K562 (cell line): ENCODE measurements around the gene ILDR1. TPM values are rescaled to one million over a fixed set of nuclear protein-coding genes. Genes with fewer than 3 reads are reported as not detected.

ENCODE experiments used
- ATAC-seq: fragments of 200-7000 bp; cut with Tn5 transposase; 3 replicates; pipeline ENCODE4 v1.9.1; 2020; ENCODE audit warnings: moderate library complexity
- BruUV-seq: library from RNA; stranded (reverse); fragments of 400-500 nt; replicated peaks from 2 replicates; lab custom pipeline; 2021; lab: Mats Ljungman, UMichigan
- CTCF ChIA-PET: fragments of 300-600 bp; formaldehyde crosslinking; extraction: SDS; loops from one replicate; lab custom pipeline; 2021; ENCODE audit warnings: low intra/inter-chr PET ratio; lab: Yijun Ruan, JAX
- POLR2A ChIA-PET: fragments of 300-600, 350-650 bp; sonication (Branson Sonifier 250); formaldehyde crosslinking; extraction: SDS; loops from one replicate; lab custom pipeline; 2021; ENCODE audit warnings: antibody characterized with exemption, inconsistent platforms; lab: Yijun Ruan, JAX
- DNase-seq, 4 experiments: peaks; one replicate each; pipeline versions ENCODE4 v3.0.0 to v3.0.0-alpha.2; 2011 to 2018; ENCODE audit warnings: low spot score in 3 of 4, mixed read lengths in 3 of 4; ENCODE audit errors: extremely low read depth in 1 of 4
- FAIRE-seq: peaks from 2 replicates; lab custom pipeline; 2011; peaks lifted over from hg19 to GRCh38; lab: Jason Lieb, UNC
- H2AFZ ChIP-seq: 2 replicates; pipeline ENCODE4 v1.6.0; 2011; ENCODE audit warnings: low read depth, low read length, control low read depth, inconsistent platforms
- H3K27ac ChIP-seq: fragments of 200-600 bp; 3 replicates; pipeline ENCODE4 v1.8.0; 2011; ENCODE audit warnings: low read depth, mild to moderate bottlenecking, control low read depth, inconsistent platforms, low read length, moderate library complexity, mixed read lengths; ENCODE audit errors: extremely low read depth
- H3K27me3 ChIP-seq, 2 experiments: fragments of 300-600 bp in 1 of 2; 2 replicates in 1 of 2; 3 replicates in 1 of 2; pipeline versions ENCODE4 v1.6.0 to v1.8.0; 2011; ENCODE audit warnings: inconsistent platforms in 2 of 2, low read length in 2 of 2, mild to moderate bottlenecking in 1 of 2, mixed read lengths in 1 of 2, moderate library complexity in 1 of 2; ENCODE audit not compliant: control insufficient read depth in 2 of 2, insufficient read depth in 2 of 2
- H3K36me3 ChIP-seq: fragments of 300-600 bp; 3 replicates; pipeline ENCODE4 v1.8.0; 2011; ENCODE audit warnings: mild to moderate bottlenecking, low read length, inconsistent platforms; ENCODE audit not compliant: control insufficient read depth, insufficient read depth
- H3K4me1 ChIP-seq, 2 experiments: fragments of 200-600 bp in 1 of 2; replicated peaks in 1 of 2; 2 replicates in 1 of 2; 3 replicates in 1 of 2; pipeline versions ENCODE4 v1.5.1 to v1.8.0; 2011; ENCODE audit warnings: inconsistent platforms in 2 of 2, low read length in 2 of 2, mild to moderate bottlenecking in 1 of 2, mixed read lengths in 1 of 2, moderate library complexity in 1 of 2; ENCODE audit not compliant: control insufficient read depth in 2 of 2, insufficient read depth in 2 of 2
- H3K4me2 ChIP-seq: 2 replicates; pipeline ENCODE4 v1.6.1; 2011; ENCODE audit warnings: low read length, control low read depth, inconsistent platforms, mixed read lengths; ENCODE audit not compliant: insufficient read depth
- H3K4me3 ChIP-seq: fragments of 200-600 bp; sonication (generic), shearing (Covaris generic); 2 replicates; pipeline ENCODE4 v1.5.1; 2016; ENCODE audit warnings: control low read depth, inconsistent platforms
- H3K79me2 ChIP-seq: fragments of 200-600 bp; 3 replicates; pipeline ENCODE4 v1.8.0; 2011; ENCODE audit warnings: low read length, inconsistent platforms; ENCODE audit not compliant: control insufficient read depth, insufficient read depth
- H3K9ac ChIP-seq, 2 experiments: 2 replicates each; pipeline versions ENCODE4 v1.6.0 to v1.6.1; 2011; ENCODE audit warnings: low read depth in 2 of 2, low read length in 2 of 2, control low read depth in 1 of 2, inconsistent platforms in 1 of 2, mild to moderate bottlenecking in 1 of 2, mixed read lengths in 1 of 2; ENCODE audit not compliant: insufficient read depth in 1 of 2
- H3K9me1 ChIP-seq: one replicate; pipeline ENCODE4 v1.6.0; 2011; ENCODE audit warnings: inconsistent platforms, mild to moderate bottlenecking, low read length, moderate library complexity; ENCODE audit not compliant: control insufficient read depth, insufficient read depth
- H3K9me3 ChIP-seq: replicated peaks from 2 replicates; pipeline ENCODE4 v1.5.1; 2011; ENCODE audit warnings: low read depth, low read length, inconsistent platforms; ENCODE audit not compliant: control insufficient read depth, insufficient read depth
- H4K20me1 ChIP-seq: replicated peaks from 2 replicates; pipeline ENCODE4 v1.6.1; 2011; ENCODE audit warnings: low read length, inconsistent platforms, mixed read lengths; ENCODE audit not compliant: control insufficient read depth, insufficient read depth
- CBFA2T3 ChIP-seq: fragments of 450-650 bp; IDR thresholded peaks from 2 replicates; pipeline ENCODE4 v1.6.1; 2017
- ETV5 ChIP-seq: sonication (generic); formaldehyde crosslinking; IDR thresholded peaks from 2 replicates; pipeline ENCODE4 v1.4.0; 2020; ENCODE audit warnings: low read depth, mild to moderate bottlenecking, missing genetic modification reagents
- MCM2 ChIP-seq: fragments of 450-650 bp; IDR thresholded peaks from 2 replicates; pipeline ENCODE4 v1.6.1; 2017; ENCODE audit warnings: low read depth, mild to moderate bottlenecking
- SAFB ChIP-seq: fragments of 200-400 bp; formaldehyde crosslinking; IDR thresholded peaks from 2 replicates; pipeline ENCODE4 v1.6.1; 2017; ENCODE audit warnings: low read depth, low read length, borderline replicate concordance
- SMAD4 ChIP-seq: fragments of 250-450 bp; sonication (Bioruptor Pico); conservative IDR thresholded peaks from 2 replicates; pipeline ENCODE4 v1.8.0; 2021; ENCODE audit warnings: inconsistent platforms, mild to moderate bottlenecking, moderate library complexity
- STAG1 ChIP-seq: sonication (generic); formaldehyde crosslinking; IDR thresholded peaks from 2 replicates; pipeline ENCODE4 v1.5.0; 2020; ENCODE audit warnings: missing genetic modification reagents, borderline replicate concordance
- STAT5B ChIP-seq: fragments of 250-450 bp; sonication (Bioruptor Pico); IDR thresholded peaks from 2 replicates; pipeline ENCODE4 v1.8.0; 2021; ENCODE audit warnings: mild to moderate bottlenecking, inconsistent platforms
- ZBED1 ChIP-seq: IDR thresholded peaks from 2 replicates; pipeline ENCODE4 v1.6.1; 2014
- ZNF232 ChIP-seq: sonication (generic); formaldehyde crosslinking; IDR thresholded peaks from 2 replicates; pipeline ENCODE4 v1.8.0; 2022; ENCODE audit warnings: mild to moderate bottlenecking, missing genetic modification reagents
- ZNF436 ChIP-seq: fragments of 250-450, 450-650 bp; sonication (Bioruptor Pico); formaldehyde crosslinking; IDR thresholded peaks from 2 replicates; pipeline ENCODE4 v1.7.0; 2020; ENCODE audit warnings: mild to moderate bottlenecking
- WGBS: fragments of 100-300 bp; shearing (Covaris generic); methylation state at CpG from one replicate; pipeline ENCODE4 v1.1.6; 2016; ENCODE audit warnings: low coverage, mixed read lengths; ENCODE audit not compliant: insufficient coverage; ENCODE audit errors: missing lambda C conversion rate; 5-methylcytosine and 5-hydroxymethylcytosine counted together
- in situ Hi-C: fragments of 300-500 bp; cut with MboI; formaldehyde crosslinking; loops from 4 replicates; pipeline ENCODE4 v1.15.0; 2018; ENCODE audit warnings: inconsistent platforms, mixed read lengths
- intact Hi-C: fragments of 100-400 bp; cut with micrococcal nuclease; formaldehyde crosslinking; loops from 2 replicates; pipeline ENCODE4 v1.14.2; 2022
- polyA plus RNA-seq, 8 experiments: library from polyadenylated mRNA; depleted of rRNA in 4 of 8; stranded (reverse) in 5 of 8; unstranded in 3 of 8; fragments of >200 nt; fragmentation: Nextera tagmentation in 2 of 8; fragmentation: Illumina TruSeq in 1 of 8; extraction: Ambion mirVana in 2 of 8; extraction: Trizol in 1 of 8; gene quantifications; 2 replicates each; pipeline versions ENCODE4 v1.2.1 to v1.2.3, GENCODE V29; 2011 to 2014; ENCODE audit warnings: inconsistent platforms in 1 of 8, missing spikeins in 1 of 8
- total RNA-seq, 7 experiments: library from RNA; depleted of rRNA in 6 of 7; stranded (reverse); fragments of >200 nt in 6 of 7; fragmentation: Illumina TruSeq in 2 of 7; extraction: Trizol in 2 of 7; gene quantifications; 2 replicates each; pipeline versions ENCODE4 v1.2.1 to v1.2.3, GENCODE V29; 2011 to 2021; ENCODE audit warnings: low replicate concordance in 1 of 7
- TF ChIP-seq, protein P1 (sequence below): IDR thresholded peaks from 2 replicates; pipeline ENCODE4 v1.6.1; 2011; ENCODE audit not compliant: insufficient read length; ENCODE audit errors: extremely low read depth

The ILDR1 gene
- total and polyA plus RNA-seq, 9 of the 15 experiments (the other 6 are each of a cell fraction or from before 2014, with no cell fraction given): 0.04 TPM; not detected in 8

DNA sequence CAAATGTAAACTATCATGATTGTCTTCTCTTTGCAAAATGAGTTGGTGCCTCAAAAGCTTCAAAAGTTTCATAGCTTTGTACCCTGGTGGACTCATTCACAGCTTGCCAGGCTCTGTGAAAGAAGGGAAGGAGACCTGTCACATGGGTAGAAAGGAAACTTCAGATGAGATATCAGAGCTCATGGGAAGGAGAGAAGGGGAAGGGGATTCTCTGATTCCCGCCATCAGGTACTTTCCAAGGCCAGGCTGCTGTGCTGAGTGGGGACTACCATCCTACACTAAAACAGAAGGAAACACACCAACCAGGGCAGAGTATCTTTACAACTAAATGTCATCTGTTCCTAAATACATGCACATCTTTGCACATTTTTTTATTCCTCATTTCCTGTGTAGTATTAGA lies 9.2 kb downstream of the ILDR1 start:
- no peak for FAIRE-seq
- no peak for ATAC-seq
- H3K4me3 ChIP-seq: no peak overlapping the region
- in situ Hi-C loops: no loop called here
- H3K9me1 ChIP-seq: no peaks in the 10 kb centered on the region
- POLR2A ChIA-PET: no interaction called here
- no peak overlapping the region for H3K9ac ChIP-seq
- no peak overlapping the region for H3K27ac ChIP-seq
- WGBS: no CpG with 5 or more reads among the region's 1 CpG
- no peaks in the 10 kb centered on the region for H4K20me1 ChIP-seq
- H3K27me3 ChIP-seq: peaks cover 0 to 4% of the 10 kb centered on the region in 2 experiments; a peak in 2 of 5 replicates
- no peaks in the 10 kb centered on the region for H3K36me3 ChIP-seq
- CTCF ChIA-PET: no interaction called here
- DNase-seq: no peak
- H3K4me2 ChIP-seq: no peak overlapping the region
- no peaks in the 10 kb centered on the region for H3K9me3 ChIP-seq
- no TSS peak for BruUV-seq
- TF ChIP-seq ZNF436 (CRISPR knock-in tag) (no peak), STAG1 (CRISPR knock-in tag) (no peak), ETV5 (no peak), ZNF232 (CRISPR knock-in tag) (no peak), SAFB (no peak), STAT5B (no peak), SMAD4 (no peak), CBFA2T3 (no peak), MCM2 (no peak), ZBED1 (no peak)
- TF ChIP-seq, protein P1, sequence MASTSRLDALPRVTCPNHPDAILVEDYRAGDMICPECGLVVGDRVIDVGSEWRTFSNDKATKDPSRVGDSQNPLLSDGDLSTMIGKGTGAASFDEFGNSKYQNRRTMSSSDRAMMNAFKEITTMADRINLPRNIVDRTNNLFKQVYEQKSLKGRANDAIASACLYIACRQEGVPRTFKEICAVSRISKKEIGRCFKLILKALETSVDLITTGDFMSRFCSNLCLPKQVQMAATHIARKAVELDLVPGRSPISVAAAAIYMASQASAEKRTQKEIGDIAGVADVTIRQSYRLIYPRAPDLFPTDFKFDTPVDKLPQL: no peak
- intact Hi-C loops: no loop called here
- H3K4me1 ChIP-seq: no peaks in the 10 kb centered on the region
- H3K79me2 ChIP-seq: no peaks in the 10 kb centered on the region
- no peak overlapping the region for H2AFZ ChIP-seq
